NOMO-1 treated with DMSO at 0.1 percent for 48 hours (cell line): ENCODE results near the gene RAD51C.
"Not testable (repeated sequence)": the region's sequence is repeated elsewhere in the genome, so short reads cannot be mapped to it uniquely, and the experiment has no call there.

Experiments
- DNase-seq: peaks from one replicate; lab custom pipeline; 2025; ENCODE audit not compliant: unreplicated experiment; lab: John Stamatoyannopoulos, UW

RAD51C gene

DNA sequence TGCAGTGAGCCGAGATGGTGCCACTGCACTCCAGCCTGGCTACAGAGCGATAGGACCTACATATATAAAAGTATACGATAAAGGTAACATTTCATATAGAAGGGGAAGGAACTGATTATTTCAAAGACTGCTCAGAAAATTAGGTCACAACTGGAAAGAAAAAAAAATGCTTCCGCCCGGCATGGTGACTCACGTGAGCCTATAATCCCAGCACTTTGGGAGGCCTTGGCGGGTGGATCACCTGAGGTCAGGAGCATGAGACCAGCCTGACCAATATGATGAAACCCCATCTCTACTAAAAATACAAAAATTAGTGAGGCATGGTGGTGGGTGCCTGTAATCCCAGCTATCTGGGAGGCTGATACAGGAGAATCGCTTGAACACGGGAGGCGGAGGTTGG, 8.4 kb upstream of the RAD51C start:
- DNase-seq: no peak

DNA sequence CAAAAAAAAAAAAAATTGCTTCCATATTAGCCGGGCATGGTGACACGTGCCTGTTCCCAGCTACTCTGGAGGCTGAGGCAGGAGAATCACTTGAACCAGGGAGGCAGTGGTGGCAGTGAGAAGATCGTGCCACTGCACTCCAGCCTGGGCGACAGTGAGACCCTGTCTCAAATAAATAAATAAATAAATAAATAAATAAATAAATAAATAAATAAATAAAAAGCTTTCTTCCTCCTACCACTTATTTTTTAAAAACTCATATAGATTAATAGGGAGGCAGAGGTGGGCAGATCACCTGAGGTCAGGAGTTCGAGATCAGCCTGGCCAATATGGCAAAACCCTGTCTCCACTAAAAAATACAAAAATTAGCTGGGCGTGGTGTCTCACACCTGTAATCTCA, 7.9 kb upstream of the RAD51C start:
- not testable (repeated sequence) for DNase-seq

DNA sequence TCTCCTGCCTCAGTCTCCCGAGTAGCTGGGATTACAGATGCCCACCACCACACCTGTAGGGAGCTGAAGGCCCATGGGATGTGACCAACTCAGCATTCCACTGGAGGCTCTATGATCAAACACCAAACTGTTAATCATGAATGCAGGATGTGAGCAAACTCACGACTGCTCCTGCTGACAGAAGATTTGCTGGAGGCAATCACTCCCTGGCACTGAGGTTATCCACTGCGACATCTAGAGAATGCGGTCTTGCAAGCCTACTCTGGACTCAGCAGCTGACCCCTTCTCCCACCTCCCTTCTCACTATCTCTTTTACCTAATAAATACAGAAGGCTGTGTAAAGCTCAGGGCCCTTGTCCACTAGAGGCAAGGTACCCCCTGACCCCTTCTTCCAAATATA, 5.4 kb upstream of the RAD51C start:
- DNase-seq: no peak

DNA sequence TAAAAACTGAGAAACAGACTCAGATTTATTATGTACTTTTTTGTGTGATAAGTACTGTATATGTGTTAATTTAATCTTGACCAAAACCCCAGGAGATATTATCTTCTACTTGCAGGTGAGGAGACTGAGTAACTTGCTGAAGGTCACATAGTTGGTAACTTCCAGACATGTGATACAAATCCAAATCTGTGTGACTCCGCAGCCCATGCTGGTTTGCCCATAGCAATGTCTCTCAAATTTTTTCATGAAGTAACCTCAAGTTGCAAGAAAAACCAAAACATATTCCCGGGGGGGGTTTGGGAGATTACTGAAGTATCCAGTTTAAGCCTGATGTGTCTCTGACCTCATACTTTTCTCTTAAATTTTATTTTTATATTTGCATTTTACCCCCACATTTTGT, 3.9 kb upstream of the RAD51C start:
- no peak for DNase-seq

DNA sequence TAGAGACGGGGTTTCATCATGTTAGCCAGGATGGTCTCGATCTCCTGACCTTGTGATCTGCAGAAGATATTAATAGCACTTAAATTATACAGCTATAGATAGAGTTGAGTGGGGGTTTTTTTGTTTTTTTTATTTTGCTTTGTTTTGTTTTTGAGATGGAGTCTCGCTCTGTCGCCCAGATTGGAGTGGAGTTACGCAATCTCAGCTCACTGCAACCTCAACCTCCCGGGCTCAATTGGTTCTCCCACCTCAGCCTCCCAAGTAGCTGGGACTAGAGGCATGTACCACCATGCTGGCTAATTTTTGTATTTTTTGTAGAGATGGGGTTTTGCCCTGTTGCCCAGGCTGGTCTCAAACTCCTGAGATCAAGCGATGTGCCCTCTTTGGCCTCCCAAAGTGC, 2.4 kb upstream of the RAD51C start:
- DNase-seq: not testable (repeated sequence)

DNA sequence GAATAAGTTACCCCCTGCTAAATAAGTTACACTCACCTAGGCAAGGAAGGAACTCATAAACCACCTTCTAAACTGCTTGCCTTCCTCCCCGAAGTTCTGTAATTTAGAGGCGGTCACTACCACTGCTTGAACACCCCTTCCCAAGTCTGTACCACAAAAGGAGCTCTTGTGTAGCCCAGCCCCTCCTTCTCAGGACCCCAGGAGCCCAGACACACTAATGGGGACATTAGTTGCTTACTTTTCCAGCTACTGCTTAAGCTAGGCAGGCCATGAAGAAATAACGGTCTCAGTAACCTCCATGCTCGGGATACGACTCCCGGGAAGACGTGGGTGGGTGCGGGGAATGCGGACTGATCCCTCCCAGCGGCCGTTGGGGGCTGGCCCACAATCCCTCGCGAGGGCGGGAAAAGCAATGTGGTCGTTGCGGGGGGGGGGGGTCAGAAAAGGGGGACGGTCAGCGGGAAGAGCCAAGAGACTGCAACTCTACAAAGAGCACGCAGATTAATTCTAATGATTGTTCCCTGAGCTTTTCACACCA, 632 bp upstream of the RAD51C start, which contains the start of gene TEX14:
TEX14 (minus strand) TSS at position 345 of the 538 bp plus-strand sequence. CDS start 40,044 bp downstream, outside the sequence.
- no peak for DNase-seq

DNA sequence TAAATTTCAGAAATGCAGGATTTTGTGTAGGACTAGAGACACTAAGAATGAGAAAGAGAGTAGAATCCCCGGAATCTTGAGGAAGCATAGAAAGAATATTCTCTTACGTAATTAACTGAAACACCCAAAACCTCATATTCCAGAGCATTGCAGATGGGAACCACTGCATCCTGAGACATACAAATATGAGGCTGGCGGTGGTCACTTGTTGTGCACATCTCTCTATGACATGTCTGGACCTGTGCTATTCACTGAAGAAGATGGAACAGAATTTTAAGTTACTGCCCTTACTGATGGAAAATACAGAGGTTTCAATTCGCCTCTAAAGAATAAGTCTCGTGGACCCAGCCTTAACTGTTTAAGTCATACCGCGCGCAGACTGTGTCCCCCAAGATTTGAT, 806 bp downstream of the RAD51C start:
- DNase-seq: no peak

DNA sequence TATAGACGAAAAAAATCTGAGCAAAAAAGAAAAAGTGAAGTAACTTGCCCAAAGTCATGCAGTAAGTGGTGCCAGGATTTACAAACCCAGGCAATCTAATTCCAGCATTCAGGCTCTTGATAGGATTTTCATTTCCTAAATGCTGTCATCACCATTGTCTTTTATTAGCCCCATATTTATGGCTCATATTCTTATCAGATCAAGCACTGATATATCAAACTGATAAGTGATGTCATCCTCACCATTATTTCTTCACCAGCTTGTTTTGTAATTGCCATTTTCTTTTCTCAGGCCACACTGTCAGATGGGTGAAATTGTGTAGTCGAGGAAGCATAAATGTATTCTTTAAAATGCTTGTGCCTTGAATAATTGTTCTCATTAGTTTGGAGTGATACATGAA, 1.3 kb downstream of the RAD51C start:
- DNase-seq: no peak

DNA sequence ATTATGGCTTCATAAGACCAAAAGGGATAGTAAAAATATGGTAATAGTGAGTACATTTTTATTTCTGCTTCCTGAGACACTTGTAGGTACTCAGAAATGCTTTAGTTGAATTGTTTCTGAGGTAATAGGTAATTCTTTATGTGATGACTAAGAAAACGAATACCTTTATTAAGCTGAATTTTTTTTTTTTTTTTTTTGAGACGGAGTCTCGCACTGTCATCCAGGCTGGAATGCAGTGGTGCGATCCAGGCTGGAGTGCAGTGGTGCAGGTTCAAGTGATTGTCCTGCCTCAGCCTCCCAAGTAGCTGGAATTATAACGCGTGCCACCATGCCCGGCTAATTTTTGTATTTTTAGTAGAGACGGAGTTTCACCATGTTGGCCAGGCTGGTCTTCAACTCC, 1.9 kb downstream of the RAD51C start:
- no peak for DNase-seq

DNA sequence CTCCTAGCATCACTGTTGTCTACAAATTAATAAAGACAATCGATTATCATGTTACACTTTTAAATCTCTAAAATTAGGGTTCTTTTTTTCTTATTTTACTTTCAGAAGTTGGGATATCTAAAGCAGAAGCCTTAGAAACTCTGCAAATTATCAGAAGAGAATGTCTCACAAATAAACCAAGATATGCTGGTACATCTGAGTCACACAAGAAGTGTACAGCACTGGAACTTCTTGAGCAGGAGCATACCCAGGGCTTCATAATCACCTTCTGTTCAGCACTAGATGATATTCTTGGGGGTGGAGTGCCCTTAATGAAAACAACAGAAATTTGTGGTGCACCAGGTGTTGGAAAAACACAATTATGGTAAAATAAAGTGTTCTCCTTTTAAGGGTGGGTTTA, 2.4 kb downstream of the RAD51C start:
- DNase-seq: no peak

DNA sequence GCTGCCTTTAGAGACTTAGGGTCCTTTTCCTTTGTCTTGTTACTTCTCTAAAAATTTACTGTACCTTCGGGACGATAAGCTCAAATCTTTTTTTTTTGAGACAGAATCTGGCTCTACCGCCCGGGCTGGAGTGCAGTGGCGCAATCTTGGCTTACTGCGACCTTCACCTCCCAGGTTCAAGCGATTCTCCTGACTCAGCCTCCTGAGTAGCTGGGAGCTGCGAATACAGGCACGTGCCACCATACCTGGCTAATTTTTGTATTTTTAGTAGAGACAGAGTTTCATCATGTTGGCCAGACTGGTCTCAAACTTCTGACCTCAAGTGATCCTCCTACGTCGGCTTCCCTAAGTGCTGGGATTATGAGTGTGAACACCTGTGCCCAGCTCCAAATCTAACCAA, 7.4 kb downstream of the RAD51C start:
- no peak for DNase-seq

DNA sequence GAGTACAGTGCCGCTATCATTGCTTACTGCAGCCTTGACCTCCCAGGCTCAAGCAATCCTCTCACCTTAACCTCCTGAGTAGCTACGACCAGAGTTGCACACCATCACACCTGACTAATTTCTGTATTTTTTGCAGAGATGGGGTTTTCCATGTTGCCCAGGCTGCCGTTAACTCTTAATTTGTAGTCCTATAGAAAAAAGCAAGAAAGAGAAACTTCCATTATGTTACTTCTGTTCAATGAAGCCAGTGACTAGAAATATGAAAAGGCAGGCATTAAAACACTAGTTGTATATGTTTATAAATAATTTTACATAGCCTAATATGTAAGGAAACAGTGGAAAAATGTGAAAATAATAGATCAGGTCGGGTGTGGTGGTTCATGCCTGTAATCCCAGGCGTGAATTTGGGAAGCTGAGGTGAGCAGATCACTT, 9.7 kb downstream of the RAD51C start:
- DNase-seq: no peak

DNA sequence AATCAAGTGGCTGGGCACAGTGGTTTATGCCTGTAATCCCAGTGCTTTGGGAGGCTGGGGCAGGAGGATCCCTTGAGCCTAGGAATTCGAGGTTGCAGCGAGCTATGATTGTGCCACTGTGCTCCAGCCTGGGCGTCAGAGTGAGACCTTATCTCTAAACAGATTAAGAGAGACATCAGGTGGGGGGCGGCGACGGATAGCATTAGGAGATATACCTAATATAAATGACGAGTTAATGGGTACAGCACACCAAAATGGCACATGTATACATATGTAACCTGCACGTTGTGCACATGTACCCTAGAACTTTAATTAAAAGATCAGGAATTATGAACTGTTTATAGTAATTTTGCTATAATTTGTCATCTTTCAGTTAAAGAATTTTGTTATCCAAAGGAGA, 10.3 kb downstream of the RAD51C start:
- DNase-seq: no peak

DNA sequence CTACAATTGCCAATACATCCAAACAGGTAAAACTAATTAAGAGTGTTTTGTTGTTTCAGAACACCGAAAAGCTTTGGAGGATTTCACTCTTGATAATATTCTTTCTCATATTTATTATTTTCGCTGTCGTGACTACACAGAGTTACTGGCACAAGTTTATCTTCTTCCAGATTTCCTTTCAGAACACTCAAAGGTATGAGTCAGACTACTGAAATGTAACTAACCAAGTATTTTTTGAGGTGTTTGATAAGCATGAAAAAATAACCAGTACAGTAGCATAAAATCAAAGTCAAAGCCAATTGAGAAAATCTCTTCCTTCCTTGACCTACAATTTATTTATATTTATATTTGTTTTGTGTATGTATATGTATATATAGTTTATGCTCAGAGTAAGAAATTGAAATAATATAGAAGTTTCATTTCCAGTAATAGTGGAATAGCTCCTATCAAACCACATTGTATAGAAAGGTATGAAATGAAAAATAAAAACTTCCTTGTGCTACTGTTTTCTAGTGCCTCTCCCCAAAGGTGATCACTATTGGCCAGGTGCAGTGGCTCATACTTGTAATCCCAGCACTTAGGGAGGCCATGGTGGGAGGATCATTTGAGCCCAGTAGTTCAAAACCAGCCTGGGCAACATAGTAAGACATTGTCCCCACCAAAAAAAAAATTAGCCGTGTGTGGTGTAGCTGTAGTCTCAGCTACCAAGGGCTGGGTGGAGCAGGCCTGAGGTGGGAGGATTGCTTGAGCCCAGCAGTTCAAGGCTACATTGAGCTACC, 10.9 kb downstream of the RAD51C start:
- DNase-seq: no peak

DNA sequence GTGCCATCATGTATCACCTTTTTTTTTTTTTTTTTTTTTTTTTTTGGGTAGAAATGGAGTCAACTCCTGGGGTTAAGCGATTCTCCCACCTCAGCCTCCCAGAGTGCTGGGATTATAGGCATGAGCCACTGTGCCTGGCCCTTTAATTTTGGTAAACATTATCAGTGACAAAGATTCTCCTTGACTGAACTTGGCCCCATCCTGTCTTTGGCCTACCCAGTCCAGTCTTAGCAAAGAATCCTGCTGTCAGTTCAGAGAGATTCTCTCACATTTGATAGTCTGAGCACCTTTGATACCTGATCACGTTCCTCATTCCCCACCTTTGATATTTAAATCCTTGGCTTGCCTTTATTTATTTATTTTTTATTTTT, 11.5 kb downstream of the RAD51C start:
- no peak for DNase-seq

DNA sequence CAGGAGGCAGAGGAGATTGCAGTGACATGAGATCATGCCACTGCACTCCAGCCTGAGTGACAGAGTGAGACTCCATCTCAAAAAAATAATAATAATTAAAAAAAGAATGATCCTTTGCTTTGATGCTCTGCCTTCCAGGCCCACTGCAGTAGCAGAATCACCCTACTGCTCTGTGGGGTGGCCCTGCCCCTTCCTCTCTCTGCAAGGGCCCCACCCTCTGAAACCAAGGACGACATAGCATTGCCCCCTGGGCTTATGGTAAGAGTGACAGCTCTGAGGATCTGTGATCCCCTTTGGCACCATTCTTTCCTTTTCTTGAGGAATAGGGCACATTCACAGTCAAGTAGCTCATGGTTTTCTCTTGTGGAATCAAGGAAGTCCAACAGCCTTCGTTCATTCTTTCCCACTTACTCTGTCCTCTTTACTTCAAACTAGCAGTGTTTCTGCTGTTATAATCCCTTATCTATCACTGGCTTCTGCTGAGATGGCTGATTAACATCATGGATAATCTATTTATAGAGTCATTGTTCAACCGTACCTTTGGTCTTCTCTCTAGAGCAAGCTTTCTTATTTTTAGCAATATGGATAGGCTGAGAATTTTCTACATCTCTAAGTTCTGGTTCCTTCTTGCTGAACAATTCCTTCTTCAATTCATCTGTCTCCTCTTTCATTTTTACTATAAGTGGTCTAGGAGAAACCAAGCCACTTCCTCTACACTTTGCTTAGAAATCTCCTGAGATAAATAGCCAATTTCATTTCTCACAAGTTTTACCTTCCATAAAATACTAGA, 14.1 kb downstream of the RAD51C start:
- DNase-seq: no peak

DNA sequence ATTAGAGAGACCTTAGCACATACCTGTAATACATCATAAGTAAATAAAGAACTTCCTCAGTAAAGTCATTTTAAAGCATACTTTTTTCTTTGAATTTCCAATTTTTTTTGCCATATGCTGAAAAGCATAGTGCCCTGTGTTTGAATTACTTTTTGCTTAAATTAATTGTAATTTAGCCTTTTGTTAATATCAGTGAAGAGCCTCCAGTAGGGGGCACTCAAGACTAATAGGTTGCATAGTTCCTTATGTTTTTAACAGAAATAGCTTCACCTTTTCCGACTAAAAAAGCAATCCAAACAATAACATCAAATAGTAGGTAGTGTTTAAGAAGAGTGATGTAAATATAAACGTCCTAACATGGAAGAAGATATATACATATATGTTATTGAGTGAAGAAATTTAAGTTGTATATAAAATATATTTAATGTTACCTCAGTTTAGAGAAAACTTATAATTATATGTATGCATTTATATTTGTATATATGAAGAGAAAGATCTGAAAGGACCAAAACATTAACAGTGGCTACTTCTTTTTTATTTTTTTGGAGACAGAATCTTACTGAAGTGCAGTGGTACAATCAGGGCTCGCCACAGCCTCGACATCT, 18.6 kb downstream of the RAD51C start:
- DNase-seq: peak; percentile 41

DNA sequence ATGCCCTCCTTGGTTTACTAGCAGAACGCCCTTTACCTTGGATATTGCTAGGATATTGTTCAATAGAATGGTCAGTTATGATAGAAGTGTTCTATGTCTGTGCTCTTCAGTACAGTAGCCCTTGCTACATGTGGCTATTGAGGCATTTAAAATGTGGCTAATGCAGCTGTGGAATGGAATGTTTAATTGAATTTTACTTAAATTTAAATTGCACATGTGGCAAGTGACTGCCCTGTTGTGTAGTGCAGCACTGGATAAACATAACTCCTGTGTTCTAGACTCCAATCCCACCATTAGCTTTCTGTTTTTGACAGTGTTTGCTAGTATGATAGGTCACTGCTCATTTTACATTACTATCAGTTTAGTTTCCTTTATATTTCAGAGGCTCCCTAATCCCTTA, 29.9 kb downstream of the RAD51C start:
- no peak for DNase-seq

DNA sequence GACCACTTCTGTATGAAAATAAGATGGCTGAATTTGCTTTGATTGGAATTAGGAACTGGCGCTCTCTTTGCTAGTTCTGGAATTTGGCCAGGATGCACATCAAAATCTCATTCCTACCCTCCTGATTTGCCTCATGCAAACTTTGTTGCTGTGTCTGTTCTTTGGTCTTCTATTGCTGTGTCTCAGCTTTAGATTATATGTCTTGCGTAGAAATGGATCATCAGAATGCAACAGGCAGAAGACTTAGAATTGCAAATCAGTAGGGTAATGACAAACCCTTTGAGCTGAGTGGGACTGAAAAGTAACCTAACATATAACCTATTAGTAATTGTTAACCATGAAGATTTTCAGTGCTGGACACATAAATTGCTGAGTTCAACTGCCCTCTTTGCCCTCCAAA, 30.3 kb downstream of the RAD51C start:
- DNase-seq: no peak

DNA sequence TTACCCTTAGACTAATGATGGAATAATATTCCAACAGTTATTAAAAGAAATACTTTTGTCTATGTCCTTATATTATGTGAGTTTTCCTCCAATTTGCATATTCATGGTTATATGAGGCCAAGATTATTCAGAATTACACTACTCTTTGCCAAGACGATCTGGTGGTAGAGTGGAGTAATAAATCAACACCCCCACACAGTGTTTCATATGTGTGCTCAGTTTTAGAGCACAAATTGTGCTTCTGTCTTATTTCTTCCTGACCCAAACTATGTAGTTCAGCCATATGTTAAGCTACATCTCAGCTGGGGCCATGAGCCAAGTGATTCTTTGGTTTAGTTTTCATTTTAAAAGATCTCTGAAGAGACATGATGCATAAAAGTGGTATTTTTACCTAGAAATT, 36.4 kb downstream of the RAD51C start:
- DNase-seq: no peak

DNA sequence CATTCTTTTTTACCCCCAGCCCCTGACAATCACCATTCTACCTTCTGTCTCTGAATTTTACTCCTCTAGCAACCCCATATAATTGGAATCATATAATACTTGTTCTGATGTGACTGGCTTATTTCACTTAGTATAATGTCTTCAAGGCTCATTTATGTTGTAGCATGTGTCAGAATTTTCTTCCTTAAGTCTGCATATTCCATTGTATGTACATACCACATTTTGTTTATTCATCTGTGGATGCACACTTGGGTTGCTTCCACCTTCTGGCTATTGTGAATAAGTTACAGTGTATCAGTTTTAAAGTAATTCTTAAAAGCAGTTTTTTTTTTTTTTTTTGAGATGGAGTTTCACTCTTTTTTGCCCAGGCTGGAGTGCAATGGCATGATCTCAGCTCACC, 38.5 kb downstream of the RAD51C start:
- DNase-seq: no peak

DNA sequence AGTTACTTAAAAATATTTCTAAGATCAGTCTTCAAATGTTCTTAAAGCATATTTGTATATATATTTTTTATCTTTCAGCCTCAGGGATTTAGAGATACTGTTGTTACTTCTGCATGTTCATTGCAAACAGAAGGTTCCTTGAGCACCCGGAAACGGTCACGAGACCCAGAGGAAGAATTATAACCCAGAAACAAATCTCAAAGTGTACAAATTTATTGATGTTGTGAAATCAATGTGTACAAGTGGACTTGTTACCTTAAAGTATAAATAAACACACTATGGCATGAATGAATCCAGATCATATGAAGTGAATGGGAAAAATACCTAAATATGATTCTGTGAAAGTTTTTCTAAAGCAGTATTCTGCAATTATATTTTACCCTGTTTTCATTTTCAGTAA, 41.6 kb downstream of the RAD51C start:
- no peak for DNase-seq
